ENCODE results near the gene MAS1.

DNA sequence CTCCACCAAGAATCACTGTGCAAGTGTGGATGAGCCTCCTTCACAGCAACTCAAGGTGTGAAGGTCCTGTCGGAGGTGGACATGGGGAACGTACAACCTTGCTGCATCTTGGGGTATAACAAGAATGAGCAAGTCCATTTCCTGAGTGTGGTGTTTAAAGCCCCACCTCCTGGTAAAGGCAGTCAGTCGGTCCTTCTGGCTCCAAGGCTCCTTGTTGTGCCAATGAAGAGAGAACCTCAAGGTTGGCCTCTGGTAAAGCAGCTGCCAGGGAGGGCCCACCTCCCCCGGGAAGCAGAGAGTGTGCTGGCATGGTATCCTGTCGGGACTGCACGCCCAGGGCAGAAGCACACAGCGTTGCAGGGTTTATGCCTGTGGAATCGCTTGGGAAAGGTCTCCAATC lies 12.4 kb upstream of the MAS1 start:
- TF ChIP-seq, protein P1, sequence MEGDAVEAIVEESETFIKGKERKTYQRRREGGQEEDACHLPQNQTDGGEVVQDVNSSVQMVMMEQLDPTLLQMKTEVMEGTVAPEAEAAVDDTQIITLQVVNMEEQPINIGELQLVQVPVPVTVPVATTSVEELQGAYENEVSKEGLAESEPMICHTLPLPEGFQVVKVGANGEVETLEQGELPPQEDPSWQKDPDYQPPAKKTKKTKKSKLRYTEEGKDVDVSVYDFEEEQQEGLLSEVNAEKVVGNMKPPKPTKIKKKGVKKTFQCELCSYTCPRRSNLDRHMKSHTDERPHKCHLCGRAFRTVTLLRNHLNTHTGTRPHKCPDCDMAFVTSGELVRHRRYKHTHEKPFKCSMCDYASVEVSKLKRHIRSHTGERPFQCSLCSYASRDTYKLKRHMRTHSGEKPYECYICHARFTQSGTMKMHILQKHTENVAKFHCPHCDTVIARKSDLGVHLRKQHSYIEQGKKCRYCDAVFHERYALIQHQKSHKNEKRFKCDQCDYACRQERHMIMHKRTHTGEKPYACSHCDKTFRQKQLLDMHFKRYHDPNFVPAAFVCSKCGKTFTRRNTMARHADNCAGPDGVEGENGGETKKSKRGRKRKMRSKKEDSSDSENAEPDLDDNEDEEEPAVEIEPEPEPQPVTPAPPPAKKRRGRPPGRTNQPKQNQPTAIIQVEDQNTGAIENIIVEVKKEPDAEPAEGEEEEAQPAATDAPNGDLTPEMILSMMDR (IDR thresholded peaks at IDR 0.05; ENCODE audit: low read depth, low read length, missing input control) = no peak
- TF ChIP-seq RAD21 (IDR thresholded peaks at IDR 0.05) (no peak), FOXA1 (IDR thresholded peaks at IDR 0.05) (no peak), YY1 (IDR thresholded peaks at IDR 0.05) (no peak), JUND (IDR thresholded peaks at IDR 0.05) (no peak), TAF1 (conservative IDR thresholded peaks at IDR 0.05) (no peak), SP1 (IDR thresholded peaks at IDR 0.05) (no peak)
- TF ChIP-seq, protein P2, sequence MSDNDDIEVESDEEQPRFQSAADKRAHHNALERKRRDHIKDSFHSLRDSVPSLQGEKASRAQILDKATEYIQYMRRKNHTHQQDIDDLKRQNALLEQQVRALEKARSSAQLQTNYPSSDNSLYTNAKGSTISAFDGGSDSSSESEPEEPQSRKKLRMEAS (IDR thresholded peaks at IDR 0.05) = no peak

Data from liver (tissue), 3 donors.